Neural progenitor cell (in vitro differentiated cells): ENCODE measurements around the gene CIITA. TPM values are rescaled to one million over a fixed set of nuclear protein-coding genes. Genes with fewer than 3 reads are reported as not detected.

Experiments
- DNase-seq: peaks from one replicate; pipeline ENCODE4 v3.0.0-alpha.2; 2016; ENCODE audit warnings: low spot score
- H2AFZ ChIP-seq: fragments of 200-600 bp; sonication (generic); replicated peaks from 2 replicates; pipeline ENCODE4 v1.6.1; 2016; ENCODE audit warnings: antibody characterized with exemption
- H3F3A ChIP-seq: fragments of 200-600 bp; sonication (generic); 2 replicates; pipeline ENCODE4 v1.6.1; 2016; ENCODE audit warnings: antibody characterized with exemption, low read depth
- H3K27ac ChIP-seq: fragments of 200-600 bp; sonication (generic); 2 replicates; pipeline ENCODE4 v1.5.1; 2016; ENCODE audit warnings: mild to moderate bottlenecking
- H3K27me3 ChIP-seq: fragments of 200-600 bp; sonication (generic); 2 replicates; pipeline ENCODE4 v1.6.1; 2016; ENCODE audit warnings: mild to moderate bottlenecking, moderate library complexity
- H3K36me3 ChIP-seq: fragments of 200-600 bp; sonication (generic); 2 replicates; pipeline ENCODE4 v1.5.1; 2016
- H3K4me1 ChIP-seq: fragments of 200-600 bp; sonication (generic); 2 replicates; pipeline ENCODE4 v1.6.1; 2016; ENCODE audit warnings: mixed run types
- H3K4me2 ChIP-seq: fragments of 200-600 bp; sonication (generic); 2 replicates; pipeline ENCODE4 v1.6.1; 2016
- H3K4me3 ChIP-seq: fragments of 200-600 bp; sonication (generic); 2 replicates; pipeline ENCODE4 v1.5.1; 2016
- H3K79me2 ChIP-seq: fragments of 200-600 bp; sonication (generic); 2 replicates; pipeline ENCODE4 v1.6.1; 2016; ENCODE audit warnings: low read depth
- H3K9ac ChIP-seq: fragments of 200-600 bp; sonication (generic); 2 replicates; pipeline ENCODE4 v1.6.1; 2016
- H3K9me3 ChIP-seq: fragments of 200-600 bp; sonication (generic); 2 replicates; pipeline ENCODE4 v1.5.1; 2016; ENCODE audit warnings: low read depth
- H4K20me1 ChIP-seq: fragments of 200-600 bp; sonication (generic); 2 replicates; pipeline ENCODE4 v1.6.1; 2016; ENCODE audit warnings: low read depth
- H3K27ac Mint-ChIP-seq: 3 replicates; pipeline ENCODE4 v1.8.0; 2021; ENCODE audit warnings: mixed read lengths
- H3K27me3 Mint-ChIP-seq: 2 replicates; pipeline ENCODE4 v1.8.0; 2022; ENCODE audit warnings: low read depth, mild to moderate bottlenecking, inconsistent platforms, moderate library complexity, mixed read lengths; ENCODE audit not compliant: insufficient read depth
- H3K36me3 Mint-ChIP-seq: 3 replicates; pipeline ENCODE4 v1.8.0; 2021; ENCODE audit warnings: mixed read lengths
- H3K4me1 Mint-ChIP-seq: 3 replicates; pipeline ENCODE4 v1.8.0; 2021; ENCODE audit warnings: mixed read lengths
- H3K4me3 Mint-ChIP-seq: 3 replicates; pipeline ENCODE4 v1.8.0; 2021; ENCODE audit warnings: mild to moderate bottlenecking, moderate library complexity, mixed read lengths
- H3K9me3 Mint-ChIP-seq: 3 replicates; pipeline ENCODE4 v1.8.0; 2020; ENCODE audit warnings: mixed read lengths
- EZH2 ChIP-seq: fragments of 200-600 bp; sonication (generic); IDR thresholded peaks from 2 replicates; pipeline ENCODE4 v1.6.1; 2017; ENCODE audit warnings: antibody characterized with exemption, mild to moderate bottlenecking, moderate library complexity
- EZH2phosphoT487 ChIP-seq: fragments of 200-600 bp; sonication (generic); IDR thresholded peaks from 2 replicates; pipeline ENCODE4 v1.6.1; 2017; ENCODE audit warnings: antibody characterized with exemption
- total RNA-seq: library from RNA; depleted of rRNA; stranded (reverse); fragments of >200 nt; gene quantifications from 2 replicates; pipeline ENCODE4 v1.2.3, GENCODE V29; 2015; ENCODE audit warnings: low replicate concordance
- TF ChIP-seq, protein P1 (sequence below): fragments of 200-600 bp; sonication (generic); IDR thresholded peaks from 2 replicates; pipeline ENCODE4 v1.5.1; 2017; ENCODE audit warnings: antibody characterized with exemption, mild to moderate bottlenecking

The CIITA gene
- total RNA-seq, 1 donor from 2014 or later: not detected

DNA sequence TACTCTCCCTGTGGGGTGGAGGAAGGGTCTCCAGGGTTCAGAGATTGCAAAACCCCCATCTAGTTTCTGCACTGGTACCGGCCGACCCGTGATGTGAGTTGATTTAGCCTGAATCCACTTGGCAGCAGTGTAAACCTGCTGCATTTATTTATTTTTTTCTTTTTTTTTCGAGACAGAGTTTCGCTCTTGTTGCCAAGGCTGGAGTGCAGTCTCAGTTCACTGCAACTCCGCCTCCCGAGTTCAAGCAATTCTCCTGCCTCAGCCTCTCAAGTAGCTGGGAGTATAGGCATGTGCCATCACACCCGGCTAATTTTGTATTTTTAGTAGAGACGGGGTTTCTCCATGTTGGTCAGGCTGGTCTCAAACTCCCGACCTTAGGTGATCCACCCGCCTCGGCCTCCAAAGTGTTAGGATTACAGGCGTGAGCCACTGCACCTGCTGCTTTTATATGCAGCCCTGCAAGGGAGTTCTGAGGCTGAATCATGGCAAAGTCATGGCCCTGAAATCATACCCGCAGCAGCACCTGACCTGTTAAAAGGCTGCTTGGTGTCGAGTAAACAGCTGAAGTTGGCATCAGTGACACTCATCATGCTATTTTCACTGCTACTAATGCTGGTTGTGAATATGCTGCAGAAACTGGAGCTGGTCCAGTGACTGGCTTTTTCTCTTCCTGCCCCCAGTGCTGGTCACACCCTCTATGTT is 43.9 kb downstream of the CIITA start:
- Histone ChIP-seq H4K20me1 (no peaks in the 10 kb centered on the region), H3K9ac (no peak overlapping the region), H3K9me3 (no peaks in the 10 kb centered on the region), H2AFZ (no peak overlapping the region), H3K27me3 (no peaks in the 10 kb centered on the region), H3K79me2 (no peaks in the 10 kb centered on the region), H3K36me3 (no peaks in the 10 kb centered on the region), H3K27ac (no peak overlapping the region), H3K4me1 (no peaks in the 10 kb centered on the region), H3K4me3 (no peak overlapping the region), H3F3A (no peaks in the 10 kb centered on the region), H3K4me2 (no peak overlapping the region)
- H3K4me1 Mint-ChIP-seq: peaks cover 6% of the 10 kb centered on the region
- no peaks in the 10 kb centered on the region for H3K9me3 Mint-ChIP-seq
- H3K27me3 Mint-ChIP-seq: peaks cover 2% of the 10 kb centered on the region
- no peak overlapping the region for H3K27ac Mint-ChIP-seq
- DNase-seq: no peak
- H3K4me3 Mint-ChIP-seq: no peak overlapping the region
- H3K36me3 Mint-ChIP-seq: no peaks in the 10 kb centered on the region
- TF ChIP-seq EZH2phosphoT487: no peak
- TF ChIP-seq EZH2: no peak
- TF ChIP-seq, protein P1, sequence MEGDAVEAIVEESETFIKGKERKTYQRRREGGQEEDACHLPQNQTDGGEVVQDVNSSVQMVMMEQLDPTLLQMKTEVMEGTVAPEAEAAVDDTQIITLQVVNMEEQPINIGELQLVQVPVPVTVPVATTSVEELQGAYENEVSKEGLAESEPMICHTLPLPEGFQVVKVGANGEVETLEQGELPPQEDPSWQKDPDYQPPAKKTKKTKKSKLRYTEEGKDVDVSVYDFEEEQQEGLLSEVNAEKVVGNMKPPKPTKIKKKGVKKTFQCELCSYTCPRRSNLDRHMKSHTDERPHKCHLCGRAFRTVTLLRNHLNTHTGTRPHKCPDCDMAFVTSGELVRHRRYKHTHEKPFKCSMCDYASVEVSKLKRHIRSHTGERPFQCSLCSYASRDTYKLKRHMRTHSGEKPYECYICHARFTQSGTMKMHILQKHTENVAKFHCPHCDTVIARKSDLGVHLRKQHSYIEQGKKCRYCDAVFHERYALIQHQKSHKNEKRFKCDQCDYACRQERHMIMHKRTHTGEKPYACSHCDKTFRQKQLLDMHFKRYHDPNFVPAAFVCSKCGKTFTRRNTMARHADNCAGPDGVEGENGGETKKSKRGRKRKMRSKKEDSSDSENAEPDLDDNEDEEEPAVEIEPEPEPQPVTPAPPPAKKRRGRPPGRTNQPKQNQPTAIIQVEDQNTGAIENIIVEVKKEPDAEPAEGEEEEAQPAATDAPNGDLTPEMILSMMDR: no peak

DNA sequence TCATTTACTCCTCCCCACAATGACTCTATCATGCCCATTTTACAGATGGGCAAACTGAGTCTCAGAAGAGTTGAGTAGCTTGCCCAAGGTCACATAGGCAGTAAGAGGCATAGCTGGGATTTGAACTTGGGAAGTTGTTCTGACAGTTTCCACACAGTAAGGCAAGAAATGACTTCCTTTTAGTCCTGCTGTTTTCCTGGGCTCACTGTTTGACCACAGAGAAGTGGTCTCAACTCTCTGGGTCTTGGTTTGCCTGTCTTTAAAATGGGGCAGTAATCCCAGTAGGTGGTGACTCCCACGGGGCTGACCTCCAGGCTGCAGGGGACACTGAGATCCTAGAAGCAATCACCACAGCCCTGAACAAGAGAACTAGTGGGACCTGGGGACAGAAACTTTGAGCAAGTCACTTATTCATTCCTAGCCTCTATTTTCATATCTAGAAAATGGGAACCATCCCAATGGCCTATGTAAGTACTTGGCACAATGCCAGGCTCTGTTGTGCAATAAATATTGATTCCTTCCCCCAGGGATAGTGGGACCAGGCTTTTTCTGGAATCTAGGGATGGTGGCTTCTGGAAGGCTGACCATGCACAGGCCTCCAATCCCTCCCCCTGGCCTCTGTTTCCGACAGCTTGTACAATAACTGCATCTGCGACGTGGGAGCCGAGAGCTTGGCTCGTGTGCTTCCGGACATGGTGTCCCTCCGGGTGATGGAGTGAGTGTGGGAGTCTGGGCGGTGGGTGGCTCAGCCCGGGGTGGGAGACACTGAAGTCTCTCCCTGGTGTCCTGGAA is 44.7 kb downstream of the CIITA start:
- Mint-ChIP-seq H3K27ac (no peak overlapping the region), H3K36me3 (no peaks in the 10 kb centered on the region), H3K4me3 (no peak overlapping the region), H3K9me3 (no peaks in the 10 kb centered on the region), H3K27me3 (peaks cover 2% of the 10 kb centered on the region), H3K4me1 (peaks cover 6% of the 10 kb centered on the region)
- H3K4me1 ChIP-seq: no peaks in the 10 kb centered on the region
- no peaks in the 10 kb centered on the region for H3K79me2 ChIP-seq
- DNase-seq: no peak
- no peak overlapping the region for H3K4me2 ChIP-seq
- no peaks in the 10 kb centered on the region for H3F3A ChIP-seq
- no peaks in the 10 kb centered on the region for H4K20me1 ChIP-seq
- no peak overlapping the region for H3K9ac ChIP-seq
- no peaks in the 10 kb centered on the region for H3K27me3 ChIP-seq
- H3K27ac ChIP-seq: no peak overlapping the region
- no peaks in the 10 kb centered on the region for H3K9me3 ChIP-seq
- H2AFZ ChIP-seq: no peak overlapping the region
- TF ChIP-seq EZH2phosphoT487 (no peak), EZH2 (no peak)
- TF ChIP-seq, protein P1: no peak
- H3K36me3 ChIP-seq: no peaks in the 10 kb centered on the region
- no peak overlapping the region for H3K4me3 ChIP-seq

DNA sequence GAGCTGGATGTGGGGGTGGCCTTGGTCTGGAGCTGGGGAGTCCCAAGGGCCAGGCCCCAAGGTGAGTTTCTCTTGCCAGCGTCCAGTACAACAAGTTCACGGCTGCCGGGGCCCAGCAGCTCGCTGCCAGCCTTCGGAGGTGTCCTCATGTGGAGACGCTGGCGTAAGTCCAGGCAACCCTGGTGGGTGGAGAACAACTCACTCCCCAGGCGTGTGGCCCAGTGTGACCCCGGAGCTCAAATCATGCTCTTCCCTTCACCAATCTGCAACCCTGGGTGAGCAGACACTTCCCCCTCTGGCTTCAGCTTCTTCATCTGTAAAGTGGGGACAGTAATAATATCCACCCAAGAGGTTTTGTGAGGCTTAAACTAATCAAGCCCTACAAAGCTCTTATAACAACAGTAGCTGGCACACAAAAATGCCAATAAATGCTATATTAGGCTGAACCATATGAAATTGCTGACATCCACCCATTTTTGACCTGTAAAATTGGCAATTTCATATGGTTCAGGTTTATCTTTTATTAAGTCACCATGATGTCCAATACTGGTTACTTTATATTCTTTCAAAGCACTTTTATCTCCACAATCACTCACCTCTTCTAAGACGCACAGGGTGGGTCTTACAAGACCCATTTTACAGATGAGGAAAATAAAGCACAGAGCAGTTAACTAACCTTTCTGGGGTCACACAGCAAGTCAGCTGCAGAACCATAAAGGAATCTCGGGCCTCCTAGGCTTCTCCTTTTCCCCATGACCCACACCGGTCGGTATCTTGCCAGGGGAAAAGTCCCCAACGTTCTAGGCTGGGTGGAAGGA is 45.5 kb downstream of the CIITA start:
- Histone ChIP-seq H4K20me1 (no peaks in the 10 kb centered on the region), H3K4me2 (no peak overlapping the region), H3K4me3 (no peak overlapping the region), H3K36me3 (no peaks in the 10 kb centered on the region), H3F3A (no peaks in the 10 kb centered on the region), H3K27me3 (no peaks in the 10 kb centered on the region), H3K4me1 (no peaks in the 10 kb centered on the region), H3K9ac (no peak overlapping the region), H3K79me2 (no peaks in the 10 kb centered on the region), H3K27ac (no peak overlapping the region), H3K9me3 (no peaks in the 10 kb centered on the region), H2AFZ (no peak overlapping the region)
- Mint-ChIP-seq H3K4me3 (no peak overlapping the region), H3K9me3 (no peaks in the 10 kb centered on the region), H3K27me3 (peaks cover 2% of the 10 kb centered on the region), H3K27ac (no peak overlapping the region), H3K36me3 (no peaks in the 10 kb centered on the region), H3K4me1 (peaks cover 6% of the 10 kb centered on the region)
- no peak for DNase-seq
- TF ChIP-seq, protein P1: no peak
- TF ChIP-seq EZH2phosphoT487 (no peak), EZH2 (no peak)
